Ovary (tissue), 9 donors: ENCODE data around the gene GLUD1. TPM values are rescaled to one million over a fixed set of nuclear protein-coding genes. Genes with fewer than 3 reads are reported as not detected.
A peak's percentile ranks its signal among the peaks of the same experiment; 100 is the strongest.

Experiments used
- DNase-seq, 5 donors: peaks; one replicate each; pipeline ENCODE4 v3.0.0-alpha.2; 2019 to 2020
- H3K27ac ChIP-seq, 2 donors: fragments of 200-600 bp; one replicate each; pipeline versions ENCODE4 v1.5.1 to v1.8.0; 2019 to 2022
- H3K27me3 ChIP-seq: fragments of 200-600 bp; one replicate; pipeline ENCODE4 v1.8.0; 2022
- H3K36me3 ChIP-seq: fragments of 200-600 bp; sonication (generic); one replicate; pipeline ENCODE4 v1.5.1; 2019
- H3K4me1 ChIP-seq: one replicate; pipeline ENCODE4 v1.8.1; 2013; ENCODE audit warnings: mild to moderate bottlenecking, moderate library complexity; ENCODE audit not compliant: insufficient read depth
- H3K4me3 ChIP-seq: fragments of 200-600 bp; sonication (generic); one replicate; pipeline ENCODE4 v1.5.1; 2017
- H3K9me3 ChIP-seq, 2 donors: fragments of 200-600 bp in 1 of 2; sonication (generic) in 1 of 2; one replicate each; pipeline versions ENCODE4 v1.5.1 to v1.8.1; 2013 to 2019; ENCODE audit warnings: mild to moderate bottlenecking in 1 of 2, moderate library complexity in 1 of 2
- CTCF ChIP-seq, 3 donors: fragments of 450-650 bp in 2 of 3; fragments of 200-600 bp in 1 of 3; IDR thresholded peaks; one replicate each; pipeline versions ENCODE4 v1.5.1 to v1.8.0; 2016 to 2022; ENCODE audit warnings: antibody characterized with exemption in 3 of 3, mild to moderate bottlenecking in 1 of 3
- EP300 ChIP-seq: sonication (generic); formaldehyde crosslinking; IDR thresholded peaks from one replicate; pipeline ENCODE4 v1.6.1; 2017; ENCODE audit warnings: antibody characterized with exemption
- POLR2A ChIP-seq: fragments of 450-650 bp; IDR thresholded peaks from one replicate; pipeline ENCODE4 v1.6.1; 2017; ENCODE audit warnings: antibody characterized with exemption, mild to moderate bottlenecking, moderate library complexity
- WGBS, 3 donors: extraction: QIAGEN DNeasy Blood & Tissue Kit in 1 of 3; methylation state at CpG; one replicate each; pipeline versions ENCODE4 v1.1.5 to v1.1.7; 2013 to 2017; 5-methylcytosine and 5-hydroxymethylcytosine counted together
- intact Hi-C, 4 donors: fragments of 100-400 bp; cut with DNase I; formaldehyde crosslinking; loops; one replicate each; pipeline versions ENCODE4 v1.11.0 to v1.15.1; 2022 to 2023
- polyA plus RNA-seq, 2 donors: library from polyadenylated mRNA; stranded (reverse); fragments of 200-250 nt in 1 of 2; fragments of 350-450 nt in 1 of 2; fragmentation: Illumina TruSeq in 1 of 2; extraction: RNeasy Lipid Tissue Mini Kit (QIAGEN cat#74804) in 1 of 2; gene quantifications; one replicate each; pipeline ENCODE4 v1.2.3, GENCODE V29; 2013 to 2014
- total RNA-seq, 7 donors: library from RNA; depleted of rRNA in 2 of 7; stranded (reverse); fragments of >200 nt in 2 of 7; fragmentation: NEBNext Ultra II Directional in 3 of 7; extraction: Animal tissue kit (Norgen Biotek cat#: 25700) in 3 of 7; gene quantifications; one replicate each; pipeline versions ENCODE4 v1.1.0 to v1.2.4, GENCODE V29; 2016 to 2023
- donor health status: DM: no; HTN: no; CAD: no; lungs with moderate emphysema.
- donor health status: DM: no; HTN: no; CAD: no.
- donor health status: Bipolar disorder and iron deficiency.
- donor health status: DM: yes; HTN: yes; CAD: no.
- donor health status: DM: no; HTN: no; CAD: no.
- donor health status: DM: yes; HTN: yes; CAD: no.

Gene GLUD1
- total and polyA plus RNA-seq, 9 donors = 92.2 to 164 (median 130) TPM

- Histone ChIP-seq H3K36me3 (no peaks in the 10 kb centered on the region), H3K27me3 (no peaks in the 10 kb centered on the region), H3K27ac (no peak overlapping the region), H3K4me3 (no peak overlapping the region), H3K4me1 (peaks cover 2% of the 10 kb centered on the region), H3K9me3 (no peaks in the 10 kb centered on the region)
- intact Hi-C loops = no loop called here
- 15 to 38% (median 34%) methylated on average over 1 of the region's 1 CpG for WGBS, 3 donors
- no peak for TF ChIP-seq POLR2A
- no peak for TF ChIP-seq CTCF (IDR thresholded peaks at IDR 0.05)
- TF ChIP-seq EP300 = no peak
- no peak for DNase-seq
Observed at GRCh38 chr10:87058171-87058570, 36.5 kb downstream of the GLUD1 start.

- intact Hi-C loops = no loop called here
- DNase-seq = no peak
Observed at GRCh38 chr10:87054373-87055295, 40.0 kb downstream of the GLUD1 start.

GRCh38 chr10:87053577-87054181, 41.0 kb downstream of the GLUD1 start:
- Histone ChIP-seq H3K36me3 (no peaks in the 10 kb centered on the region), H3K27ac (no peak overlapping the region), H3K4me3 (no peak overlapping the region), H3K9me3 (no peaks in the 10 kb centered on the region), H3K27me3 (no peaks in the 10 kb centered on the region), H3K4me1 (peaks cover 3% of the 10 kb centered on the region)
- TF ChIP-seq CTCF (IDR thresholded peaks at IDR 0.05) (no peak), EP300 (no peak), POLR2A (no peak)
- no peak for DNase-seq
- 96% methylated on average over 7 of the region's 7 CpGs for WGBS, 3 donors
- intact Hi-C loops = no loop called here

More at GRCh38 chr10:87054373-87055295, 40.0 kb downstream of the GLUD1 start:
- Histone ChIP-seq H3K4me1 (peaks cover 3% of the 10 kb centered on the region), H3K4me3 (no peak overlapping the region), H3K36me3 (no peaks in the 10 kb centered on the region), H3K9me3 (no peaks in the 10 kb centered on the region), H3K27me3 (no peaks in the 10 kb centered on the region), H3K27ac (no peak overlapping the region)
- TF ChIP-seq EP300 = no peak
- TF ChIP-seq CTCF (IDR thresholded peaks at IDR 0.05) = no peak
- no peak for TF ChIP-seq POLR2A
- 73 to 83% (median 77%) methylated on average over 7 of the region's 7 CpGs for WGBS, 3 donors

GRCh38 chr10:87053111-87053510, 41.5 kb downstream of the GLUD1 start:
- DNase-seq = peak in 2 of 5 donors; percentile 21 to 46
- intact Hi-C loops = no loop called here
- TF ChIP-seq POLR2A (no peak), CTCF (IDR thresholded peaks at IDR 0.05) (no peak), EP300 (no peak)
- peaks cover 3% of the 10 kb centered on the region for H3K4me1 ChIP-seq
- WGBS, 3 donors = 29 to 41% (median 33%) methylated on average over 3 of the region's 3 CpGs
- no peak overlapping the region for H3K27ac ChIP-seq
- H3K36me3 ChIP-seq = no peaks in the 10 kb centered on the region
- H3K27me3 ChIP-seq = no peaks in the 10 kb centered on the region
- no peaks in the 10 kb centered on the region for H3K9me3 ChIP-seq
- H3K4me3 ChIP-seq = no peak overlapping the region
